ENCODE results near the gene RGL3. TPM values are rescaled to one million over a fixed set of nuclear protein-coding genes. Genes with fewer than 3 reads are reported as not detected.

RGL3 gene
- total RNA-seq, 4 donors from 2014 or later: 5.9 to 22.9 (median 7.3) TPM

GRCh38 chr19:11349171-11349570, 69.9 kb downstream of the RGL3 start:
- ATAC-seq (ENCODE audit: low FRiP score) (no peak), DNase-seq (ENCODE audit: low spot score) (no peak)
- no peak for TF ChIP-seq CTCF (IDR thresholded peaks at IDR 0.05)

GRCh38 chr19:11347546-11348039, 71.5 kb downstream of the RGL3 start:
- ATAC-seq (ENCODE audit: low FRiP score): no peak
- DNase-seq (ENCODE audit: low spot score): no peak
- TF ChIP-seq CTCF (IDR thresholded peaks at IDR 0.05): no peak

GRCh38 chr19:11346104-11346940, 72.8 kb downstream of the RGL3 start, which contains the start of the genes CCDC159 and TMEM205:
Gene CCDC159, plus strand, starts transcription at chr19:11346519. Its CDS starts 88 bp downstream, at chr19:11346607.
Gene TMEM205, minus strand, starts transcription at chr19:11346268. Its CDS starts 649 bp downstream, at chr19:11345619.
- ATAC-seq (ENCODE audit: low FRiP score) (peak; percentile 98), DNase-seq (ENCODE audit: low spot score) (peak; percentile 90)
- no peak for TF ChIP-seq CTCF (IDR thresholded peaks at IDR 0.05)

- no peak for ATAC-seq (ENCODE audit: low FRiP score)
- TF ChIP-seq CTCF (IDR thresholded peaks at IDR 0.05): no peak
- no peak for DNase-seq (ENCODE audit: low spot score)
Measured at GRCh38 chr19:11345122-11345803, 73.9 kb downstream of the RGL3 start.

Small RNA genes within 50 kb of the gene (small RNA-seq; reads per million reads assigned to genes)
- gene RF00019: not detected

Other genes starting within 250 kb of the RGL3 start
- gene KANK2, start 221.8 kb downstream of the RGL3 start, total RNA-seq: 100 to 1,000 TPM; 177 to 383 (median 325) TPM
- gene ANGPTL8, start 179.7 kb downstream of the RGL3 start, total RNA-seq: 1 to 10 TPM; 1.2 to 4.7 (median 2.9) TPM
- gene DOCK6, start 156.8 kb downstream of the RGL3 start, total RNA-seq: 100 to 1,000 TPM in 1 of 4 donors, 10 to 100 TPM in 3; 17.1 to 109 (median 41.4) TPM
- not detected for gene TSPAN16, start 123.2 kb downstream of the RGL3 start, total RNA-seq
- 10 to 100 TPM in 3 of 4 donors, 1 to 10 TPM in 1; 8.6 to 33.3 (median 16.8) TPM for gene RAB3D, start 79.7 kb downstream of the RGL3 start, total RNA-seq
- 100 to 1,000 TPM; 144 to 252 (median 185) TPM for gene TMEM205, start 73.0 kb downstream of the RGL3 start, total RNA-seq
- gene CCDC159, start 72.8 kb downstream of the RGL3 start, total RNA-seq: 10 to 100 TPM; 12.0 to 22.4 (median 16.6) TPM
- 10 to 100 TPM in 3 of 4 donors, 1 to 10 TPM in 1; 10.0 to 30.6 (median 13.9) TPM for gene PLPPR2, start 63.9 kb downstream of the RGL3 start, total RNA-seq
- gene SWSAP1, start 44.6 kb downstream of the RGL3 start, total RNA-seq: 1 to 10 TPM in 3 of 4 donors, under 1 TPM in 1; 0.48 to 3.8 (median 1.6) TPM
- 10 to 100 TPM in 1 of 4 donors, 1 to 10 TPM in 3; 3.8 to 13.7 (median 6.3) TPM for gene EPOR, start 35.0 kb downstream of the RGL3 start, total RNA-seq
- gene ODAD3, start 15.8 kb upstream of the RGL3 start, total RNA-seq: under 1 TPM in 1 of 4 donors, not detected in 3; 0.46 TPM
- 100 to 1,000 TPM in 1 of 4 donors, 10 to 100 TPM in 3; 65.6 to 101 (median 87.6) TPM for gene PRKCSH, start 16.3 kb upstream of the RGL3 start, total RNA-seq
- not detected for gene ELAVL3, start 61.7 kb upstream of the RGL3 start, total RNA-seq
- 1 to 10 TPM; 3.3 to 8.4 (median 5.3) TPM for gene ZNF653, start 86.5 kb upstream of the RGL3 start, total RNA-seq
- 10 to 100 TPM; 25.0 to 63.1 (median 33.2) TPM for gene ECSIT, start 109.8 kb upstream of the RGL3 start, total RNA-seq
- 10 to 100 TPM in 2 of 4 donors, 1 to 10 TPM in 2; 6.4 to 43.8 (median 14.5) TPM for gene CNN1, start 119.5 kb upstream of the RGL3 start, total RNA-seq
- gene ELOF1, start 139.9 kb upstream of the RGL3 start, total RNA-seq: 10 to 100 TPM; 32.0 to 39.8 (median 33.7) TPM
- 100 to 1,000 TPM in 1 of 4 donors, 10 to 100 TPM in 3; 24.4 to 133 (median 36.1) TPM for gene ACP5, start 158.3 kb upstream of the RGL3 start, total RNA-seq
- 10 to 100 TPM in 1 of 4 donors, 1 to 10 TPM in 3; 5.4 to 12.1 (median 6.2) TPM for gene ZNF627, start 178.2 kb upstream of the RGL3 start, total RNA-seq